Colonic mucosa (tissue), 2 donors: Measurements from ENCODE around the gene ACSM2B. TPM values are rescaled to one million over a fixed set of nuclear protein-coding genes. Genes with fewer than 3 reads are reported as not detected.

Source experiments
- total RNA-seq, 2 donors: library from RNA; stranded (reverse); fragmentation: NEBNext Ultra II Directional in 1 of 2; extraction: Animal tissue kit (Norgen Biotek cat#: 25700) in 1 of 2; gene quantifications; one replicate each; pipeline ENCODE4 v1.2.1, GENCODE V29; 2021
- donor health status: DM: no; HTN: no; CAD: no.
- donor health status: DM: no; HTN: no; CAD: no.

The ACSM2B gene
- total RNA-seq, 2 donors from 2014 or later, result 0.22 TPM; not detected in 1

Other genes with a start within 250 kb of the ACSM2B start
- 10 to 100 TPM in 1 of 2 donors, 1 to 10 TPM in 1; 5.3 to 31.1 TPM for gene GP2, start 248.9 kb downstream of the ACSM2B start, total RNA-seq
- not detected for gene UMOD, start 223.7 kb downstream of the ACSM2B start, total RNA-seq
- gene PDILT, start 171.6 kb downstream of the ACSM2B start, total RNA-seq, result not detected
- under 1 TPM; 0.20 to 0.77 TPM for gene ACSM5, start 166.8 kb downstream of the ACSM2B start, total RNA-seq
- gene ACSM2A, start 124.8 kb downstream of the ACSM2B start, total RNA-seq, result under 1 TPM in 1 of 2 donors, not detected in 1; 0.20 TPM
- gene ACSM1, start 121.3 kb upstream of the ACSM2B start, total RNA-seq, result under 1 TPM; 0.57 to 0.72 TPM
- gene THUMPD1, start 165.5 kb upstream of the ACSM2B start, total RNA-seq, result 10 to 100 TPM; 32.8 to 36.8 TPM
- 10 to 100 TPM; 34.9 to 42.8 TPM for gene ACSM3, start 187.6 kb upstream of the ACSM2B start, total RNA-seq
- 10 to 100 TPM; 28.7 to 43.8 TPM for gene ERI2, start 230.1 kb upstream of the ACSM2B start, total RNA-seq
- 10 to 100 TPM in 1 of 2 donors, 1 to 10 TPM in 1; 2.9 to 10.9 TPM for gene REXO5, start 230.2 kb upstream of the ACSM2B start, total RNA-seq